DMS79 (cell line): Measurements from ENCODE around the gene GFOD1.

Experiments
- DNase-seq: peaks from one replicate; lab custom pipeline; 2025; lab: John Stamatoyannopoulos, UW

The GFOD1 gene

DNA sequence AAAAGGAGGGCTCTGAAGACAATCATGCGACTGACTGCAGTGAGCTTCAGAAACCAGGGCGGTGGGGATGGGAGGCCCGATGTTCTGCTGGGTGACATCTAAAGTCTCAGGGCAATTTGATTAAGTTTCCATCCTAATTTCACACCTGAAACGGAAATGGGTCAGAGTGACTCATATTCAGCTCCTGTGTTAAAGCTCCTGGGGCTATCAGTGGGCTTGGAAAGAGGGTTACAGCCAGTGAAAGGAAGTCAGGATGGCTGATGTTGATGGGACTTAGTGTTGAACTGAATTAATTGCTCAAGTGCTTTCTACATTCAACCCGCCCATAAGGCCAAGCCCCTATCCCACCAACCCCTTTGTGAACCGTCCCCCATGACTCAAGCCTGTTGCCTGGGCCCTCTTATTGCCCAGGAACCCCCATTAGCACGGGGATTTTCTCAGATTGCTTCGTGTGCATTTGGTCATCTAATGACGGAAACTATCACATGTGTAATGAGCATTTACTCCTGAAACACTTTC lies 112.0 kb downstream of the GFOD1 start:
- DNase-seq, result no peak

DNA sequence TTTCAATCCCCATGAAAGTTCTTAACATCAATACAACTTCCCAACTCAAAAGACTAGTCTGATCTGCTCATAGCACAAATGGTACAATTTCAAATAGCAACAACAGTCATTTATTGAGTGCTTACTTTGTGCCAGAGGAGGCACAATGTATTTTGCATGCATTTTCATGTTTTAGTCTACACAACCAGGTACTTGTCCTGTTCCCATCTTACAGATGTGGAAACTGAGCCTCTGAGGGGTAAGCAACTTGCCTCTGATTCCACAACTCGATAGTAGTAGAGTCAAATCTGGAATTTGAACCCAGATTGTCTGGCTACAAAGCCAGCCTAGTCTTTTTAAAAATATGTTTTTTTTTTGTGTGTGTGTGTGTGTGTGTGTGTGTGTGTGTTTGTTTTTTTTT lies 113.5 kb downstream of the GFOD1 start:
- DNase-seq, result no peak

DNA sequence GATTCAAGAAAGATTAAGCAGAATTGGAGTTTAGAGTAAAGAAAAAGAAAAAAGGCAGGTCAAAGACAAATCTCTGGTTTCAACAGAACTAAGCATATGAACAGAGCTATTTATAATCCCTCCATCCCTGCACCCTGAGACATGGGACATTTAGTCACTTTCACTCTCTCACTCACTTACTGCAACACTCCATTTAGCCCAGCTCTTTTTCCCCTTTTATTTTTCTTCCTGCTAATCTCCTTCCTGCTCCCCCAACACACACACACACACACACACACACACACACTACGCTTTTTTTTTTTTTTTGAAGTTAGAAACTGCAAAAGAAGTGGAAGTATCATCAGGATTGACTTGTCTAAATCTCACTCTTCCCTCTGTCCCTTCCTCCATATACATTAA lies 113.9 kb downstream of the GFOD1 start:
- no peak for DNase-seq

DNA sequence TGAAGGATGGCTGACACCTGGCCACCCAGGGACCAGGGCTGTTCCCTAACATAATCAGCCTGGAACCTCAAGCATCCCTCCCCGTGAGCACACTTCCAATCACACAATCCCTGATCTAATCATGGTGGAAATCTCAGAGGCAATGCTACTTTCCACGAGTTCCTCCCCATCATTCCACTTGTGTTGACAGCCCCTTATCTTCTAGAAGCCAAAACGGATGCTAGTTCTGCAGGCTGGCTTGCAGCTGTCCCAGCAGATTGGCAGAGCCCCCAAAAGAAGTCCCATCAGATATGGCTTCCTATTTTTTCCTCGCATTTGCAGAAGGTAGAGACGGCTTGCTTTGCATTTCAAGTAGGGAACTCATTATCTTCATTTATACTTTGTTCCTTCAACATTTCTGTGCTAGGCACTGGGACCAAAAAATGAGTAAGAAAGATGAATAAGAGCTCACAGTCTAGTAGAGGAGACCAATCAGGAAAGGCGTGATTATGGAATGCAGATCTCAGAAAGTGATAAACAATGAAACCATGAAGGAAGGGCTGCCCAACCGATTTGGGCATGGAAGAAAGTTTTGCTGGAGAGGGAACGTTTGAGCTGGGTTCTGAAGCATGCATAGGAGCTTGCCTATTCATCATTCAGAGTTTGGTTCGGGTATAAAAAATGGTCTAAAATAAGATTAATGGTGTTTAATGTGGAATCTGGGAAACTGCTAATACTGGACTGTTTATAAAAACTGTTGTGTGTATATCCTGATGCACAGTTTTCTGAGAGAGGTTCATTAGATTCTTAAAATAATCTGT lies 114.5 kb downstream of the GFOD1 start:
- no peak for DNase-seq

DNA sequence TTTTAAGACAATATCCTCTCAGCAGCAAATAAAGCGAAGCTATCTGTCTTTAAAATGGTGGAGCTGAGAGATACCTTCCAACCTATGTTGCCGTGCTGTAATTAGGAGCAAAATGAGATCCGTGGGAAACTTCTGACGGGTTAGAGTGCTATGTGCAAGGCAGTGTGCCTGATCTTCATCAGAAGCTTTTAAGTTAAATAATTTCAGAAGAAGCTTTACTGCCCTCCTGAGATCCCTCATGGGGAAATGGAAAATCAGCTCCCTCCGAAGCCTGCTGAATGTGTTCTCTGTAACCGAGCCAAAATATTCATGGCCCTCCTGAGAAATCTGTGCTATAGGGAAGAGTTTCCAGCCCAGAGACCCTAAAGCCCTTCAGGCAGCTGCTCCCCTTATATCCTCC lies 115.3 kb downstream of the GFOD1 start:
- DNase-seq, result no peak

DNA sequence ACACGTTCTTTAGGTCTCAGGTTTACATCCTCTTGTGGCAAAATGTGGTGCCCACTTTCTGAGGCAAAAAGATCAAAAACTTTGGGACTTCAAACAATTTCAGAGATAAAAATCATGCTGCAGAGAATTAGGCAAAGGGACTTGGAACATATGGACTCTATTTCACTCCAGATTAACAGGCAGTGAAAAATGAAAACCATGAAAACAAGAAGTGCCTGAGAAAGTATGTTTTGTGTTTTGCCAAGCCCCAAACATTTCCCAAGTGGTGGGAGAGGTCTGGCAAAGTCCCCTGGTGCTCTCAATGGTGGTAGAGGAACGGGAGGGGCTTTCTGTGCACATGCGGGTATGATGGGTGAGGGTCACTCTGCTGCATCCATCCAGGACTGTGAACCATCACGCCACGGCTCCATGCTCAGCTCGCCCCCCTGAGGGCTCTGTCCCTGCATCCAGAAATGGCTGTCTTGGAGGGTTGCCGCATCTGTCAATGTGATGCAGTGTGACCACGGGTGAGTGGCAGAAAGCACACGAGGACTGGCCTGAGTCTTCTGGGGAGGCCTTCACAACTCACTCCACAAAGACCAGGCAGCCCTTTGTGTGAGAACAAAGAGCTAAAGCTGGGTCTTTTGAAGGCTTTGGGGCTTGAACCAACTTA lies 115.9 kb downstream of the GFOD1 start:
- no peak for DNase-seq

DNA sequence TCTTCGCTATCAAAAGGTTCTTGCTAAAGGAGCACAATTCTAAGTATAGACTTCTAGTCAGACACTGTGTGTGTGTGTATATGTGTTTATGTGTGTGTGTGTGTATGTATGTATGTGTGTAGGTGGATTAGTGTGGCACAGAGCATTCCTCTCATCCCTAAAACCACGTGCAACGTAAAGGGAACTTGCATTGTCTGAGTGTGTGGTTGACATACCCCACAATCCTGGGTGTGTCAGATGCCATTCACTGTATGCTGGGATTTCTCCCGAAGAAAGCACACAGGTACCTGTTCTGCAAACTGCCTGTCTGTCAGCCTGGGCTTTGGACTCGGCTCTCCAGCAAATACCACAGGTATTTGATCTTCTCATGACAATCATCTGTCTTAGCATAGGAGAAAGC lies 116.8 kb downstream of the GFOD1 start:
- no peak for DNase-seq

DNA sequence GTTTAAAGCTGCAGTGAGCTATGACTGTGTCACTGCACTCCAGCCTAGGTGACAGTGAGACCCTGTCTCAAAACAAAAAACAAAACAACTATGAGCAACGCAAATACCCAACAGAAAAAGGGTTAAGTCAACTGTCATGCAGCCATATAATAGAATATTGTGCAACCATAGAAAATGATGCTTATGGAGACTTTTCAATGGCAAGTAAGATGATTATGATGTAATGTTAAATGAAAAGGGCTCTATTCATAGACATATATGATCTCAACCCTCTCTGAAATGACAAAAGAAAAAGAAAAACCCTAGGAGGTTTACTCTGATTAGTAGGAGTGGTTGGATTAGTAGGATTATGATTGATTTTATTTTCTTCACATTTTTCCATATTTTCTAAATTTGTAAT lies 117.8 kb downstream of the GFOD1 start:
- no peak for DNase-seq

DNA sequence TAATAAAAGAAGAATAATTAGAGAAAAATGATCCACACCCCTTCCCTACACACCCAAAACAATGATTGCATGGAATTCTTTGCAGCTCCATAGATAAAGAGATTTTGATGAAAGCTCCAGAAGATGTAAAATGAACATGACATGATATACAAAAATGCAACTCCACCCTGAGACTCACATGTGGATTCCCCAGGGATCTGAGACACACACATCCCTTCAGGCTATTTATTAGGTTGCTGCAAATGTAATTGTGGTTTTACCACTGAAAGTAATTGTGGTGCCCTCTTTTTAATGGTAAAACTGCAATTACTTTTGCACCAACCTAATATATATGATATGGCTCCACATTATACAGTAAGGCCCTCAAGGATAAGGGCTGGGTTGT lies 118.7 kb downstream of the GFOD1 start:
- DNase-seq, result no peak

DNA sequence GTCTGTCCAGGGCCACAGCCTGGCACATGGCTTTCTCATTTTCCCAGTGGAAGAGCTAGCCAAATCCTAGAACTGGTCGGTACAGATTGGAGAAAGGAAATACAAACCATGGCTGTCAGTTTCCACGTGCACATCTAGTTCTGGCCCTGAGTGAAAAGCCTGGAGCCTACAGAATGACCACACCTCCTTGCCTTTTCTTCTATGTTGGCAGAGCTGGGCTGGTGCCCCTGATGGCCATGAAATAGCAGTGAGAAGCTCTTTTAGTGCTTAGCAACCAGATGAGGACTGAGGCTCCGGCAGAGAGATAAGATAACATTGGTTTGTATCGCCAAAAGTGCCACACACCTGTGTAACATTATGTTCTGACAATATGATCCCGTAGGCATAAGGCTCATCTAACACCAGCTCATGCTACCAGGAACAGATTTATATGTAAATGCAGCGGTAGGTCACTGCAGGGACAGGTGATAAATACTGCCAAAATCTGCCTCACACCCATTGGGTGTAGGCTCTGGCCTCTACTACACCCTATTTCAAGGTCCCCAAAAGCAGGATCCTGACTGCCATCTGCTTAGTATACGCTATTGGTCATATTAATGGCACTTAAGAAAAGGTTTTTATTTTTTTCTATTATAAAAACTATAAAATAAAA lies 119.2 kb downstream of the GFOD1 start:
- no peak for DNase-seq

DNA sequence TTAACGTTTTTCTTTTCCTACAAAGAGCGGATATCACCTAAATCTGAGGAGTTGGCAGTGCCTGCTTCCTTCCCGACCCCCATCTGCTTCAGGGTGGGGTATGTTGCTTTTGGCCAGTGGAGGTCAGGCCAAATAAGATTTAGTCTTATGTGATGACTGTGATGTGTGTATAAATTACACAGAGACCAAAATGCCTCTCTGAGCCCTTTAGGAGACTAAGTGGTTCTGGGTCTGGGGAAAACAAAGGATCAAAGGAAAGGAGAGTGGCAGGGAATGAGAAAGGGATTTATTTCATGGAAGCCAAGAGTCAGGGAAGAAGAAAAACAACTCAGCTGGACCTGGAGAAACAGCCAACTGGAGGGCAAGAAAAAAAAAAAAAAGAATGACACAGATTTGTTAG lies 120.0 kb downstream of the GFOD1 start:
- no peak for DNase-seq

DNA sequence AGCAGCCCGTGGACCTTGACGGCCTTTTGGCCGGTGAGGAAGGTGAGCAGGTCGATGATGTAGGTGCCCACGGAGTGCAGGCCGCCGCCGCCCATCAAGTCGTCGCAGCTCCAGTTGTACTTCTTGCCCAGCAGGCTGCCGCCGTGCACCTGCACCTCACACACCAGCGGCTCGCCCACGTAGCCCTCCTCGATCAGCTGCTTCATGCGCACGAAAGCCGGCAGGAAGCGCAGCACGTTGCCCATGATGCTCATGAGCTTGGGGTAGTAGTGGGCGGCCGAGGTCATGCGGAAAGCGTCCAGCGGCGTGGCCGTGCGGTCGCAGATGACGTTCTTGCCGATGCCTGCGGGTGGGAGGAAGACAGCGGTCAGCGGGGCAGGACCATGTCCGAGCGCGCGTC lies 122.1 kb downstream of the GFOD1 start:
- DNase-seq, result no peak

DNA sequence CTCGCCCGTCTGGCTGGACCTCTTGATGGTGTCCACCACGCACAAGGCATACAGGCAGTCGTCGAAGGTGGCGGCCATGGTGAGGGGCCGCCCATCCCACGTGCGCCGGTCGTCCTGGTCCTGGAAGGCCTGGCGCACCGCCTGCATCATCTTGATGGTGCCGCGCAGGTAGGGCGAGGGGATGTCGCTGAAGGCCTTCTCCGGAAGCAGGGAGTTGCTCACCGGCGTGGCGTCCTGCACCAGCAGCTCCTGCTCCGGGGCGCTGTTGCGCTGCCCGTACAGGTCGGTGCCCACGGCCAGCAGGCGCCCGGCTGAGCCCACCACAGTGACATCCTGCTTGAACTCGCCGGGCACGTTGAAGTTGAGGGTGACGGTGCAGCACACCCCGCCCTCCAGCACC lies 122.6 kb downstream of the GFOD1 start:
- DNase-seq, result no peak

DNA sequence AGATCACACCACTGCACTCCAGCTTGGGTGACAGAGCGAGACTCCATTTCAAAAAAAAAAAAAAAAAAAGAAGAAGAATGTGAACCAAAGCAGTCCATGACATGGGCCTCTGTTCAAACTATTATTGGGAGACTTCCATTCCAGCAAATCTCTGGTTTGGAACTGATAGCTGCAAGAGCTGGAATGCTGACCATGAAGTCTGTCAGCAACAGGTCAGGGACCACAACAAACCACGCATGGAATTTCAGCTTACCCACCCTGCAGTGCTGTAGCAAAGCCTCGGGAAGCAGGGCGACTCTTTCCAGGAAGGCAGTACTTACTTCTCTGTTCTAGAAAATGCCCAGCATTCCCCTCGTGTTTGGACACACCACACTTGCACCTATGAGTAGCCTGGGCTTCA lies 125.0 kb downstream of the GFOD1 start:
- no peak for DNase-seq

DNA sequence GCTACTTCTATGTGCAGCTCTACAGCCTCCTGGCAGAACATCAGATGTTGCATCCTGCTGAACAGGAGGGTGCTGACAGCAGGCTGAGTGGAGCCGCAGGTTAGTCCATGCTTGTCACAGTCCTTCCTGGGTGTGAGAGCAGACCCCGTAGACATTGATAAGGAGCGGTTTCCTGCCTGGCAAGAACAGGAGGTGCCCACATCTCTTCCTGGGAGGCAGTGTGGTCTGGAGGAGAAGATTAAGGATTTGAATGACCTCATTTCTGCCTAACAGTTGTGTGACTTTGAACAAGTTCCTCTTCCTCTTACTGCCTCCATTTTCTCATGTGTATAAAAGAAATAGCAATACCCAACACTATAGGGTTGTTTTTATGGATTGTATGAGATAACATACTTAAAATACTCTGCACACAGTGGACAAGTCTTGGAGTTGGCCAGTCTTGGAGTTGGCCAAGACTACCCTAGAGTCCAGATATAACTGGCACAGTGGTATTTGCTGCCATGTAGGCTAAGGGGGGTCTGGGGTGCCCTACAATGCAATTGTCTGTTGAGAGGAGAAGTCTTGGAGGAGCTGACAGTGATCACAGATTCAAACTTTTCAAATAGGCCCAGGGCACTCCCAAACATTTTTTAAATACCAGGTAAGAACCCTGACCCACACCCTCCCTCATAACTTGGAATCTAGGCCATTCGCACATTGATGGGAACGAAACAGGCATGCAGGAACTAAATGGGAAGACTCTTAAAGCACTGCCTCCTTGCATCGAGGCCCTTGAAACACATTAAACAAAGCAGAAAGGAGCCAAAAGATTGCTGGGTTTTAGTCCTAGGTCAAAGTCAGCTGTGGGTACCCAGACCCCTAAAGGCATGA lies 126.5 kb downstream of the GFOD1 start:
- no peak for DNase-seq

DNA sequence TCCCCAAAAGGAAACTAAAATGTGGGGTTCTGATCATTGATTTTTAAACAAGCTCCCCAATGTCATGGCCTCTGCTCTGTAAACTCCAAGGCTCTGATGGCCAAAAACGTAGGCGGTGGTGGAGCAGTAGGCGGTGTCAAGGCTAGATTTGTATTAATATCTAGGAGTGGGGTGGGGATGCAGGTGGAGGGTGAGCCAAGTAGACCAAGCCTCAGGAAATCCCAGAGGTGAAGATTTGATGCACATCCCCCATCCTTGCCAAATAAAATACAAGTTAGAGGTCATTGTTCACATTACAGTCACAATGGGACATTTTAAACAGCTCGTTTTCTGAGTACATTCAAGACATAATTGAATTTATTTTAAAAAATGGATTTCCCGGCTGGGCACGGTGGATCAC lies 128.1 kb downstream of the GFOD1 start:
- no peak for DNase-seq

DNA sequence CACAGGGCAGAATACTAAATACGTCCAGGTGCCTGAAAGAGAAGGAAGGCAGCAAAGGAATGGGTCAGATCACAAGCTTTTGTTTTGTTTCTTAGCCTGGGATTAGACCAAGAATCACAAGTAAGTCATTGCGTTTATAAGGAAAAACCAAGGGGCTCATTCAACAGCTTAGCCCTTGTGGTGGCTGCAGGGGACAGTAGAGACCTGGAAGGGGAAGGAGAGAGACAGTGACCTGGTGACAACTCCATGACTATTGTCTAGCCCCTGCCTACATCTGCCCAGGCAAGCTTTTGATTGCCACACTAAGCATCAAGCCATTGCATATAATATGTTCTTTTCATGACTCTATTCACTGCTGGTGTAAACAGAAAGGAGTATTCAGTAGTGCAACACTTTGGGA lies 128.9 kb downstream of the GFOD1 start:
- DNase-seq, result no peak

DNA sequence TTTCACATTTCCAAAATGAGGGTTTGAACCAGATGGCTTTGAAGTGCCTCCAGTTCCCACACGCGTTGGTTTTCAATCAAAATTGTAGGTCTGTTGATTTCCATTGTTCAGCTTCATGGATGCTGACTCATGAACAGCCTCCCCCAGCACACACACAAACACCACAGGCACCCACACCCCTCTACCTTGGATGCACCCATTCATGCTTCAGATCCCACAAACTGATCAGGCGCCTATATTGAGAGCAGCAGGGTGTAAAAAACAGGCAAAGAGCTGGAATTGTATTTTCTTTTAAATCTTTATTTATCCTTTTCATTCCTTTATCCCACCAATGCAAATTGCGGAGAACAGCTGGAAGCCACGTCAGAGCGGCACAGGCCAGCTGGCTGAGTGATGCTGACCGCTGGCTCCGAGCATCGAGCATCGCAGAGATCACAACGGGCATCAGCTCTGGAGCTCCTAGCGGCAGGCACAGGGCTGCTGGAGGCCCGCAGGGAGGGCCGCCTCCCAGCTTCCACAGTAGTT lies 129.8 kb downstream of the GFOD1 start:
- DNase-seq, result no peak

DNA sequence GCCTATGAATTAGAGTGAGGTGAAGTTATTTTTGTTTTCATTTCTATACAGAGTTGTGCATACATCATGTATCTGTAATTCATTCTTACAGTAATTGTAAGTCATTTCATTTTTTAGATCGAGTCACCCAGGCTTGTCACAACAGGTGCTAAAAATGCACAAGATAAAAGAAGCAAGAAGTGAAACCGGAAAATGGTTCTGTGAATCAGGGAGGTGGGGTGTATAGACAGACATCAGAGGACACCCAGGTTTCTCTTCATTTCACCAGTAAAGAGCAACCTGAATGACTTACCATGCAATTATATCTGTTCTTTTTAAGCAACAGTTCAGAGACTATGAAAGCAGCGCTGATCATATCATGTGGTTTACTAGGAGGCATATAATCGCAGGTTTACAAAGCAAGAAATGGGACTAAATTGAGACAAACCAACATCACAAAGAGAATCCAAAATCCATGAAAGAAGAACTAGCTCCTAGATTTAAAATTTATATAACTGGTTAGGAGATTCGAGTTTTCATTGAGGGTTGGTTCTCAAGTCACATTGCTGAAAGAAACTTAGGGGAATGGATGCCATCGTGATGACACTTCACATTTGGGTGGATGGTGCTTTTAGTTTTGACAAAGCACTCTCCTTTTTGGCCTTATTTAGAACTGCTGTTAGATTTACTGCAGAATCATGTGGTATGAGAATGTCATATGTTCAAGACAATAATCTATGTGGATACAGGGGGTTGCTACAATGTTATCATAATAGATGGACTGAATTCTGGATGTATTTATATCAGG lies 131.2 kb downstream of the GFOD1 start:
- no peak for DNase-seq

DNA sequence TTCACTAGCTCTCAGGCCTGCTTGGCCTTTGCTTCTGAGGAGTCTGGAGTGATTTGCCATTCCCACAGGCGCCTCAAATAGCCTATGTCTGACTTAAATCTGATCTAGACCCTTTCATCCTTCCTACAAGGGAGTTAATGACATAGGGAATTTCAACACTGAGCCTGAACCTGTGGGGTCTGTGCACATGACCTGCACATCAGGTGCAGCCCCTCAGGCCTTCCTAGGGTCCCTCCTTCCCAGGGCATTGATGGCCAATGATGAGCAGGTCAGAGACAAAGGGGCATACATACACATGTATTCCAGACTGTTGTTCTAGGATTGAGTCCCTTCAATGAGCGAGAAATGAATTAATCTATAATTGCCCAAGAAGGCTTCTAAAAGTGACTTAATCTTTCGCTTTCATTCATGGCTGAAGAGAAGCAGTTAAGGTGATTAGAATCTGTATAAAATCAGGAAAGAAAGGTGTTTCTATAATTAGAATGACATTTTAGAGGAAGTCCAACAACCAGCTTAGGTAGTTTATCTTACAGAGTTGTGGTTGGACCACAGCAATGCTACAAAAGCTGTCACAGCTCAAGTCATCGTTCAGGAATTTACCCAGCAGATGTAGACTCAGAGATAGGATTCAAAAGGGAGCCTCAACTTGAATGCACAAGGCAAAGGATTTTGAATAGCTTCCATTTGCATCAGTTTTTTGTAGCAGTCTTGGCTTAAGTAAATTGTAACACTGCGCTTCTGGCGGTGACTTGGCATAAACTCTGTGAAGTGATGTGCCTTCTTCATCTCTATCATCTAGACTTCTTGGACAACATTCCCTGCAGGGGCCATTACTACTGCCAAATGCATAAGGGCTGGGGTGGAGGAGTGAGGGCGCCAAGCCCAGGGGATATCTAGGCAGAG lies 132.1 kb downstream of the GFOD1 start:
- no peak for DNase-seq
